K562 (cell line): ENCODE measurements around the gene PATE1. TPM values are rescaled to one million over a fixed set of nuclear protein-coding genes. Genes with fewer than 3 reads are reported as not detected.

Source experiments
- ATAC-seq: fragments of 200-7000 bp; cut with Tn5 transposase; 3 replicates; pipeline ENCODE4 v1.9.1; 2020; ENCODE audit warnings: moderate library complexity
- BruUV-seq: library from RNA; stranded (reverse); fragments of 400-500 nt; replicated peaks from 2 replicates; lab custom pipeline; 2021; lab: Mats Ljungman, UMichigan
- CTCF ChIA-PET: fragments of 300-600 bp; formaldehyde crosslinking; extraction: SDS; loops from one replicate; lab custom pipeline; 2021; ENCODE audit warnings: low intra/inter-chr PET ratio; lab: Yijun Ruan, JAX
- POLR2A ChIA-PET: fragments of 300-600, 350-650 bp; sonication (Branson Sonifier 250); formaldehyde crosslinking; extraction: SDS; loops from one replicate; lab custom pipeline; 2021; ENCODE audit warnings: antibody characterized with exemption, inconsistent platforms; lab: Yijun Ruan, JAX
- DNase-seq, 4 experiments: peaks; one replicate each; pipeline versions ENCODE4 v3.0.0 to v3.0.0-alpha.2; 2011 to 2018; ENCODE audit warnings: low spot score in 3 of 4, mixed read lengths in 3 of 4; ENCODE audit errors: extremely low read depth in 1 of 4
- FAIRE-seq: peaks from 2 replicates; lab custom pipeline; 2011; peaks lifted over from hg19 to GRCh38; lab: Jason Lieb, UNC
- H2AFZ ChIP-seq: 2 replicates; pipeline ENCODE4 v1.6.0; 2011; ENCODE audit warnings: low read depth, low read length, control low read depth, inconsistent platforms
- H3K27ac ChIP-seq: fragments of 200-600 bp; 3 replicates; pipeline ENCODE4 v1.8.0; 2011; ENCODE audit warnings: low read depth, mild to moderate bottlenecking, control low read depth, inconsistent platforms, low read length, moderate library complexity, mixed read lengths; ENCODE audit errors: extremely low read depth
- H3K27me3 ChIP-seq, 2 experiments: fragments of 300-600 bp in 1 of 2; 2 replicates in 1 of 2; 3 replicates in 1 of 2; pipeline versions ENCODE4 v1.6.0 to v1.8.0; 2011; ENCODE audit warnings: inconsistent platforms in 2 of 2, low read length in 2 of 2, mild to moderate bottlenecking in 1 of 2, mixed read lengths in 1 of 2, moderate library complexity in 1 of 2; ENCODE audit not compliant: control insufficient read depth in 2 of 2, insufficient read depth in 2 of 2
- H3K36me3 ChIP-seq: fragments of 300-600 bp; 3 replicates; pipeline ENCODE4 v1.8.0; 2011; ENCODE audit warnings: mild to moderate bottlenecking, low read length, inconsistent platforms; ENCODE audit not compliant: control insufficient read depth, insufficient read depth
- H3K4me1 ChIP-seq, 2 experiments: fragments of 200-600 bp in 1 of 2; replicated peaks in 1 of 2; 2 replicates in 1 of 2; 3 replicates in 1 of 2; pipeline versions ENCODE4 v1.5.1 to v1.8.0; 2011; ENCODE audit warnings: inconsistent platforms in 2 of 2, low read length in 2 of 2, mild to moderate bottlenecking in 1 of 2, mixed read lengths in 1 of 2, moderate library complexity in 1 of 2; ENCODE audit not compliant: control insufficient read depth in 2 of 2, insufficient read depth in 2 of 2
- H3K4me2 ChIP-seq: 2 replicates; pipeline ENCODE4 v1.6.1; 2011; ENCODE audit warnings: low read length, control low read depth, inconsistent platforms, mixed read lengths; ENCODE audit not compliant: insufficient read depth
- H3K4me3 ChIP-seq: fragments of 200-600 bp; sonication (generic), shearing (Covaris generic); 2 replicates; pipeline ENCODE4 v1.5.1; 2016; ENCODE audit warnings: control low read depth, inconsistent platforms
- H3K79me2 ChIP-seq: fragments of 200-600 bp; 3 replicates; pipeline ENCODE4 v1.8.0; 2011; ENCODE audit warnings: low read length, inconsistent platforms; ENCODE audit not compliant: control insufficient read depth, insufficient read depth
- H3K9ac ChIP-seq, 2 experiments: 2 replicates each; pipeline versions ENCODE4 v1.6.0 to v1.6.1; 2011; ENCODE audit warnings: low read depth in 2 of 2, low read length in 2 of 2, control low read depth in 1 of 2, inconsistent platforms in 1 of 2, mild to moderate bottlenecking in 1 of 2, mixed read lengths in 1 of 2; ENCODE audit not compliant: insufficient read depth in 1 of 2
- H3K9me1 ChIP-seq: one replicate; pipeline ENCODE4 v1.6.0; 2011; ENCODE audit warnings: inconsistent platforms, mild to moderate bottlenecking, low read length, moderate library complexity; ENCODE audit not compliant: control insufficient read depth, insufficient read depth
- H3K9me3 ChIP-seq: replicated peaks from 2 replicates; pipeline ENCODE4 v1.5.1; 2011; ENCODE audit warnings: low read depth, low read length, inconsistent platforms; ENCODE audit not compliant: control insufficient read depth, insufficient read depth
- H4K20me1 ChIP-seq: replicated peaks from 2 replicates; pipeline ENCODE4 v1.6.1; 2011; ENCODE audit warnings: low read length, inconsistent platforms, mixed read lengths; ENCODE audit not compliant: control insufficient read depth, insufficient read depth
- BCL6 ChIP-seq: fragments of 250-450 bp; sonication (Bioruptor Pico); IDR thresholded peaks from 2 replicates; pipeline ENCODE4 v1.4.0; 2020
- CCAR2 ChIP-seq: fragments of 200-400 bp; formaldehyde crosslinking; IDR thresholded peaks from 2 replicates; pipeline ENCODE4 v1.6.1; 2017; ENCODE audit warnings: mild to moderate bottlenecking, low read depth, low read length
- CLOCK ChIP-seq: fragments of 250-450 bp; sonication (Bioruptor Pico); IDR thresholded peaks from 2 replicates; pipeline ENCODE4 v1.4.0; 2020; ENCODE audit warnings: mild to moderate bottlenecking, moderate library complexity, borderline replicate concordance
- GTF2F1 ChIP-seq: IDR thresholded peaks from 2 replicates; pipeline ENCODE4 v1.6.1; 2011; ENCODE audit warnings: low read depth, low read length, improper control_type of control experiment
- HDAC1 ChIP-seq, 2 experiments: fragments of 450-650 bp; IDR thresholded peaks; 2 replicates each; pipeline ENCODE4 v1.6.1; 2016 to 2017; ENCODE audit warnings: inconsistent platforms in 1 of 2, mild to moderate bottlenecking in 1 of 2, moderate library complexity in 1 of 2
- MTA3 ChIP-seq: fragments of 450-650 bp; formaldehyde crosslinking; IDR thresholded peaks from 2 replicates; pipeline ENCODE4 v1.6.1; 2017; ENCODE audit warnings: mild to moderate bottlenecking, borderline replicate concordance
- PKNOX1 ChIP-seq: fragments of 450-650 bp; IDR thresholded peaks from 2 replicates; pipeline ENCODE4 v1.6.1; 2016
- RFX7 ChIP-seq: fragments of 250-450 bp; sonication (Bioruptor Pico); IDR thresholded peaks from 2 replicates; pipeline ENCODE4 v1.5.1; 2021; ENCODE audit warnings: mild to moderate bottlenecking
- SMARCA4 ChIP-seq: fragments of 450-650 bp; IDR thresholded peaks from 2 replicates; pipeline ENCODE4 v1.6.1; 2016
- TEAD2 ChIP-seq: fragments of 450-650 bp; IDR thresholded peaks from 2 replicates; pipeline ENCODE4 v1.6.1; 2016; ENCODE audit warnings: missing genetic modification characterization, control low read depth, missing compliant biosample characterization
- XRCC3 ChIP-seq: fragments of 450-650 bp; IDR thresholded peaks from 2 replicates; pipeline ENCODE4 v1.6.1; 2017; ENCODE audit warnings: mild to moderate bottlenecking, moderate library complexity
- ZNF354B ChIP-seq: fragments of 250-450 bp; sonication (Bioruptor Pico); IDR thresholded peaks from 2 replicates; pipeline ENCODE4 v1.4.0; 2020
- ZNF583 ChIP-seq: fragments of 250-450 bp; sonication (Bioruptor Pico); IDR thresholded peaks from 2 replicates; pipeline ENCODE4 v1.4.0; 2020
- WGBS: fragments of 100-300 bp; shearing (Covaris generic); methylation state at CpG from one replicate; pipeline ENCODE4 v1.1.6; 2016; ENCODE audit warnings: low coverage, mixed read lengths; ENCODE audit not compliant: insufficient coverage; ENCODE audit errors: missing lambda C conversion rate; 5-methylcytosine and 5-hydroxymethylcytosine counted together
- in situ Hi-C: fragments of 300-500 bp; cut with MboI; formaldehyde crosslinking; loops from 4 replicates; pipeline ENCODE4 v1.15.0; 2018; ENCODE audit warnings: inconsistent platforms, mixed read lengths
- intact Hi-C: fragments of 100-400 bp; cut with micrococcal nuclease; formaldehyde crosslinking; loops from 2 replicates; pipeline ENCODE4 v1.14.2; 2022
- polyA plus RNA-seq, 8 experiments: library from polyadenylated mRNA; depleted of rRNA in 4 of 8; stranded (reverse) in 5 of 8; unstranded in 3 of 8; fragments of >200 nt; fragmentation: Nextera tagmentation in 2 of 8; fragmentation: Illumina TruSeq in 1 of 8; extraction: Ambion mirVana in 2 of 8; extraction: Trizol in 1 of 8; gene quantifications; 2 replicates each; pipeline versions ENCODE4 v1.2.1 to v1.2.3, GENCODE V29; 2011 to 2014; ENCODE audit warnings: inconsistent platforms in 1 of 8, missing spikeins in 1 of 8
- total RNA-seq, 7 experiments: library from RNA; depleted of rRNA in 6 of 7; stranded (reverse); fragments of >200 nt in 6 of 7; fragmentation: Illumina TruSeq in 2 of 7; extraction: Trizol in 2 of 7; gene quantifications; 2 replicates each; pipeline versions ENCODE4 v1.2.1 to v1.2.3, GENCODE V29; 2011 to 2021; ENCODE audit warnings: low replicate concordance in 1 of 7

The PATE1 gene
- total and polyA plus RNA-seq, 9 of the 15 experiments (the other 6 are each of a cell fraction or from before 2014, with no cell fraction given): not detected

- in situ Hi-C loops (no loop called here), intact Hi-C loops (no loop called here)
- Histone ChIP-seq H3K4me1 (no peaks in the 10 kb centered on the region), H3K27me3 (peaks cover 4 to 10% of the 10 kb centered on the region in 2 experiments; a peak in 1 of 5 replicates), H3K4me2 (no peak overlapping the region), H3K9me3 (no peaks in the 10 kb centered on the region; the same call in 1 of the 2 replicates), H3K79me2 (no peaks in the 10 kb centered on the region), H3K36me3 (no peaks in the 10 kb centered on the region), H4K20me1 (no peaks in the 10 kb centered on the region), H3K9me1 (no peaks in the 10 kb centered on the region), H2AFZ (no peak overlapping the region), H3K9ac (no peak overlapping the region), H3K27ac (no peak overlapping the region), H3K4me3 (no peak overlapping the region)
- no TSS peak for BruUV-seq
- FAIRE-seq (no peak), ATAC-seq (no peak), DNase-seq (no peak)
- WGBS: 3% methylated on average over 1 of the region's 1 CpG
- CTCF ChIA-PET: no interaction called here
- POLR2A ChIA-PET: no interaction called here
- TF ChIP-seq ZNF354B (CRISPR knock-in tag): no peak
- no peak for TF ChIP-seq TEAD2 (tag)
- TF ChIP-seq CLOCK (CRISPR knock-in tag): no peak
- no peak for TF ChIP-seq MTA3
- TF ChIP-seq SMARCA4: no peak
- TF ChIP-seq ZNF583 (CRISPR knock-in tag): no peak
- no peak for TF ChIP-seq HDAC1 (IDR thresholded peaks at IDR 0.05)
- no peak for TF ChIP-seq BCL6 (CRISPR knock-in tag)
- no peak for TF ChIP-seq XRCC3
- TF ChIP-seq PKNOX1: no peak
- TF ChIP-seq GTF2F1: no peak
- TF ChIP-seq RFX7 (CRISPR knock-in tag): no peak
- TF ChIP-seq CCAR2: no peak
- TF ChIP-seq, all 486 proteins: peak for 0
Measured at GRCh38 chr11:125762445-125762844, 16.4 kb downstream of the PATE1 start.
